AG09319 (cell line): ENCODE data around the gene WDR90.

Source experiments
- DNase-seq: peaks from one replicate; pipeline ENCODE4 v3.0.0-alpha.2; 2010; ENCODE audit warnings: low read depth; ENCODE audit errors: extremely low read depth
- TF ChIP-seq, protein P1 (sequence below): IDR thresholded peaks from 2 replicates; pipeline ENCODE4 v1.5.1; 2011; ENCODE audit warnings: low read depth, mild to moderate bottlenecking, inconsistent platforms, low read length, moderate library complexity

The WDR90 gene

DNA sequence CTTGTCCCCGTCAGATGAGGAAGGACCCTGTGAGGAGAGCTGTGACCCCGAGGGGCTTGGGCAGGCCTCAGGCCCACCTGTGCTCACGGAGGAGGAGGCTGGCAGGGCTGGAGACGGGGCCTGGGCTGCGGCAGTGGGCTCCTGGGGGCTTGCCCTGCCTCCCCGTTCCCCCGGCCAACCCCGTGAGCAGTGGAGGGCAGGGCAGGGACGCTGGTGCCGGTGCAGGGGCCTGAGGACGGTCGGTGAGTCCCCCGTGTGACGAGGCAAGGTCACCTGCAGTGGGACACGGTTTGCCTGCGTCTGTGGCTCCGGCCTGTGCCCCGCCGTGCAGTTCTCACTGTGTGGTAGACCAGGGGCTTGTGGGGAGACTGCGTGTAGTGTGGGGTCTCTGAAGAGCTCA is 10.5 kb downstream of the WDR90 start:
- no peak for DNase-seq
- TF ChIP-seq, protein P1, sequence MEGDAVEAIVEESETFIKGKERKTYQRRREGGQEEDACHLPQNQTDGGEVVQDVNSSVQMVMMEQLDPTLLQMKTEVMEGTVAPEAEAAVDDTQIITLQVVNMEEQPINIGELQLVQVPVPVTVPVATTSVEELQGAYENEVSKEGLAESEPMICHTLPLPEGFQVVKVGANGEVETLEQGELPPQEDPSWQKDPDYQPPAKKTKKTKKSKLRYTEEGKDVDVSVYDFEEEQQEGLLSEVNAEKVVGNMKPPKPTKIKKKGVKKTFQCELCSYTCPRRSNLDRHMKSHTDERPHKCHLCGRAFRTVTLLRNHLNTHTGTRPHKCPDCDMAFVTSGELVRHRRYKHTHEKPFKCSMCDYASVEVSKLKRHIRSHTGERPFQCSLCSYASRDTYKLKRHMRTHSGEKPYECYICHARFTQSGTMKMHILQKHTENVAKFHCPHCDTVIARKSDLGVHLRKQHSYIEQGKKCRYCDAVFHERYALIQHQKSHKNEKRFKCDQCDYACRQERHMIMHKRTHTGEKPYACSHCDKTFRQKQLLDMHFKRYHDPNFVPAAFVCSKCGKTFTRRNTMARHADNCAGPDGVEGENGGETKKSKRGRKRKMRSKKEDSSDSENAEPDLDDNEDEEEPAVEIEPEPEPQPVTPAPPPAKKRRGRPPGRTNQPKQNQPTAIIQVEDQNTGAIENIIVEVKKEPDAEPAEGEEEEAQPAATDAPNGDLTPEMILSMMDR = no peak

DNA sequence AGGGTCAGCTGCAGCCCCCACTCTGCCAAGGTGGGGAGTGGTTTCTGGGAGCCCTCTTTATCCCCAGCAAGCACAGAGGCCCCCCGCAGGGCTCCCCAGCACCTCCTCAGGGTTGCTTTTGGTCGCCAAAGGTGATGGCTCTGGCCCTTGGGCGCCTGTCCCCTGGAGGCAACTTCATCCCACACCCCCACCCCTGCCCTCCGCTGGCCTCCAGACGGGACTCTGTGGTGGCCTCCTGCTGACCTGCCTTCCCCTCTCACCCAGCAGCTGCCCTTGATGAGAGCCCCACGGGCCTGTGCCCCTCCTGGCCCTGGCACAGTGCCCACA is 10.9 kb downstream of the WDR90 start:
- TF ChIP-seq, protein P1 = no peak
- no peak for DNase-seq

DNA sequence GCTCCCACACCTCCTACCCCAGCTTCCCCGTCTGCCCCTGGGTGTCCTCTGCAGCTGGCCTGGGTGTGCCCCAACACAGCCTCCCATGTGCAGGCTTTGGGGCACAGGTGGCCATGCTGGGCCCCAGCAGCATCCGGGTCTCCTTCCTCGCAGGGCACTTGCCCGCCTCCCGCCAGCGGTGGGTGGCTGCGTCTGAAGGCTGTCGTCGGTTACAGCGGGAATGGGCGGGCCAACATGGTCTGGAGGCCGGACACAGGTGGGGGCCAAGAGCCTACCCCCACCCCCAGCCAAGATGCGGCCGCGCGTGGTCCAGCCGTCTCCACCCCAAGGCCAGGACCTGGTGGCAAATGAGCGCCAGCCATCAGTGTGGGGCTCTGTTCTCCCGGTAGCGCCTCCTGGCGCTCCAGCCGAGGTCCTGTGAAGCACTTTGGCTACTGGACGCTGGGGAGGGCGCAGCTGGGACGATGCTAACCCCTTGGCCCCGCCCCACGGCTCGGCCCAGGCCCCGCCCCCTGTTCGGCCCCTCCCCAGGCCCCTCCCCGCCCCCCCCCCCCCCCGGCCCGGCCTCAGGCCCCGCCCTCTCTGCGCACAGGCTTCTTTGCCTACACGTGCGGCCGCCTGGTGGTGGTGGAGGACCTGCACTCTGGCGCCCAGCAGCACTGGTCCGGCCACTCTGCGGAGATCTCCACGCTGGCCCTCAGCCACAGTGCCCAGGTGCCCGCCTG is 11.5 kb downstream of the WDR90 start:
- DNase-seq = peak; percentile 63
- TF ChIP-seq, protein P1 = peak; percentile 54

DNA sequence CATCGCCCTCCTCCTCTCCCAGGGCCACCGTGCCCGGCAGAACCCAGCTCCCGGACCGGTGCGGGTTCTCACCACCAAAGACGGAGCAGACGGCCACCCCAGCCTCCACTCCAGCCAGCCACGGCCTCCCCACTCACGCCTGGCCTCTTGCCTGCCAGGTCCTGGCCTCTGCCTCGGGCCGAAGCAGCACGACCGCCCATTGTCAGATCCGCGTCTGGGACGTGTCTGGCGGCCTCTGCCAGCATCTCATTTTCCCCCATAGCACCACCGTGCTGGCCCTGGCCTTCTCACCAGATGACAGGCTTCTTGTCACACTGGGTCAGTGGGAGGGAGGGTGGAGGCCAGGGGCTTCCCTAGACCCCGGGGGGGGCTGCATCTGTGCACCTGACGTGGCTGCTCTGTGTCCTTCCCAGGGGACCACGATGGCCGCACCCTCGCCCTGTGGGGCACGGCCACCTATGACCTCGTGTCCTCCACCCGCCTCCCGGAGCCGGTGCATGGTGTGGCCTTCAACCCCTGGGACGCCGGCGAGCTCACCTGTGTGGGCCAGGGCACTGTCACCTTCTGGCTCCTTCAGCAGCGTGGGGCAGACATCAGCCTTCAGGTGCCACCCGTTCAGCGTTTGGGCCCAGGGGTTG is 12.1 kb downstream of the WDR90 start:
- no peak for DNase-seq
- TF ChIP-seq, protein P1 = no peak

DNA sequence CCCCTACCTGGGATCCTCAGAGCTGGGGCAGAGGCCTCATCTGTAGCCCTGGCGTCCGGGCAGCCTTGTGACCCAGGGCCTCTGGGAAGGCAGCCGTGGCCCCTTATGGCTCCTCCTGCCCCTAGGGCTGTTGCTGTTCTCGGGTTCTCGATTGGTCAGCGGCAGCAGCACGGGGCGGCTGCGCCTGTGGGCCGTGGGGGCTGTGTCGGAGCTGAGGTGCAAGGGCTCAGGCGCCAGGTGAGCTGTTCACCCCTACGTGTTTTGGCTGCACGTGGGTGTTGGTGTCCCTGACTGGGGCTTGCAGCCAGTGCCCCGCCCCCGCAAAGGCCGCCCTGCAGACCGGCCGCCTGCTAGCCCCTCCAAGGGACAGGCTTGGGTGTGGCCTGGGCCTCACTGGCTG is 12.9 kb downstream of the WDR90 start:
- TF ChIP-seq, protein P1 = no peak
- DNase-seq = no peak

DNA sequence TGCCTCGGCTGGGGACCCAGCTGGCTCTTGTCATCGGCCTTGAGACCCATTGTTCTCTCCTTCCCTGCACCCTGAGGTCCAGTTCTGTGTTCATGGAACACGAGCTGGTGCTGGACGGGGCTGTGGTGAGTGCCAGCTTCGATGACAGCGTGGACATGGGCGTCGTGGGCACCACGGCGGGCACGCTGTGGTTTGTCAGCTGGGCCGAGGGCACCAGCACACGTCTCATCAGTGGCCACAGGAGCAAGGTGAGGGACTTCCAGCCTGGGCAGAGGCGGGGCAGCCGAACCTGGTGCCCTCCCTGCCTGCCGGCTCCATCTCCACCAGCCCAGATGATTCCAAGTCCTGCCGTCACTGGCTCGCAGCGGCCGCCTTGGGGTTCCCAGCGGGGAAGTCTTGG is 13.4 kb downstream of the WDR90 start:
- no peak for DNase-seq
- TF ChIP-seq, protein P1 = no peak

DNA sequence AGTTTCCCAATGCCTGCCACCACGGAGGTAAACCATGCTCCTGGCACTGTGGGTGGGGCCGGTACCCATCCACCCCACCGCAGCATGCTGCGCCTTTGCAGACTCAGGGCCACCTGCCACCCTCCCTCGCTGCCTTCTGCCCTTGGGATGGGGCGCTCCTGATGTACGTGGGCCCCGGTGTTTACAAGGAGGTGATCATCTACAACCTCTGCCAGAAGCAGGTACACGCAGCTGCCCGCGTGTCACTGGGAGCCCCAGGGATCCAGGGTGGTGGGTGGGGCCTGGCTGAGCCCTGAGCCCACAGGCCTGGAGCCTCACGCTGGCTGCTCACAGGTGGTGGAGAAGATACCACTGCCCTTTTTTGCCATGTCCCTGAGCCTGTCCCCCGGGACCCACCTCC is 17.4 kb downstream of the WDR90 start:
- DNase-seq = no peak
- TF ChIP-seq, protein P1 = no peak
